Activated CD8-positive, alpha-beta memory T cell treated with anti-CD3 and anti-CD28 coated beads for 1 hour (primary cell): Measurements from ENCODE around the gene APBB3.

ENCODE experiments used
- DNase-seq, 2 donors: peaks; one replicate each; pipeline ENCODE4 v3.0.0-alpha.2; 2020; ENCODE audit warnings: low read depth in 1 of 2; ENCODE audit errors: extremely low read depth in 1 of 2

APBB3 gene

DNA sequence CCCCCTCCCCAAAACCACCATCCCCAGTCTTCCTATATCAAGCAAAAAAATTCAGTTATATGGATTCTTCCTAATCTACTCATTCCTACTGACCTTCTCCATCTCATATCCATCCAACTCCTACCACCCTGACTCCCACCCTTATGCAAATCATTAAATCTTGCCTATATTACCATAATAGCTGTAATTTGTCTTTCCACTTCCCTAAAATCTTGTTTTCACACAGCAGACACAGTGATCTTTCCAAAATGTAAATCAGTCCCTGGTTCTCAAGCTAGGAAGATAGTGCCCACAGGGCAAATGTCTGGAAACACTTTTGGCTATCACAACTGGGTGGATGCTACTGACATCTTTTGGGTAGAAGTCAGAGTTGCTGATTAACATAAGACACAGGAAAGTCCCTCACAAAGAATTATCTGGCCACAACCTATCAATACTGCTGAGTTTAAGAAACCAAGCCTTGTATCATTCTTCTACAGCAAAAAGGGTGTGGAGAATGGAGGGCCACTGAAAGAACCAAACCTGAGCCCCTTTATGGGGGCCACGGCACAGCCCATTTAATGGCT lies 8.6 kb downstream of the APBB3 start:
- no peak for DNase-seq

DNA sequence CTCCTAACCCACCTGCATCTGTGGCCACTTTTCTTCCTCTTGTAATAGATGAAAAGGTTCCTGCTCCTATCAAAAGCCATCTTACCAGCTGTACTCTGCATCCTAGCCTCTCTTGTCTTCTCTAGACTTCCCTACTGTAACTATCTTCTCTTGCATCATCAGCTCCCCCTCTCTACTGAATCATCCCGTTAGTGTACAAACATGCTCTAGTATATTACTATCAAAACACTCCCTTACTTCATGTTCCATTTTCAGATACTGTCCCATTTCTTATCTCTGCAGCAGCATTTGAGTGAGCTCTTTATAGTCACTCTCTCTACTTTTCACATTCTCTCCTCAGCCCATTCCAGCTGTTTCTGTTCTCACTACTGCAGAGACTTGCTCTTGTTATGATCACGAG lies 9.9 kb downstream of the APBB3 start:
- no peak for DNase-seq

DNA sequence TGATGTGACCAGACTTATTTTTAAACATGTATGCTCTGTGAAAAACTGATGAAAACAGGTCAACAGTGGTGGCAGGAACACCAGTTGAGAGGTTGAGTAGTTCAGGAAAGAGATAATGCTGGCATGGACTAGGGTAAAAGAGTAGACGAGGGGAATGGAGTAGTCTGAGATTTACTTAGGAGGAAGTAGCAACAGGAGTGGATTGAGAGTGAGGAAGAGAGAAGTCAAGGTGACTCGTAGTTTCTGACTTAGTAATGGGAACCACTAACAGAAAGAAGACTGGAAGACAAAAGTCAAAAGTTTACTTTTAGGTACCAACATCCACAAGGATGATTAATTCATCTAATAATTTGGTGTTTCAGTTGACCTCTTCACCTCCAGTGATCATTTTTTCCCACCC lies 10.7 kb downstream of the APBB3 start:
- DNase-seq: no peak

DNA sequence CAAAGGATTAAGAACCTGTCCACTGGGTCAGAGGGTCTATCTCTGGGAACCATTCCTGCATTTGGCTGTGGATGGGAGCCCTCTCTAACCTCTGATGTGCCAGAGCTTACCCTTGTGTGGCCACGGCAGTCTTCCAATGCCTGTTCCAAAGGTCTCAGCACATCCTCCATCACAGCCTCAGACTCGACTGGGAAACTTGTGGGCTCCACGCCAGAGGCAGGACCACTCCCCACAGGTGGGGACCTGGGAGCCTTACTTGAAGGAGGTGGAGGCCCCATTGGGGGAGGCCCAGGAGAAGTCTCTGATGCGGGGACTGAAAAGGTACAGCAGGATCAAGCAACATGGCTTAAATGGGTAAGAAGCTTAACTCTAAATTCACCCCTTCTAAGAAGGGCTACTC lies 12.5 kb downstream of the APBB3 start:
- DNase-seq: no peak

DNA sequence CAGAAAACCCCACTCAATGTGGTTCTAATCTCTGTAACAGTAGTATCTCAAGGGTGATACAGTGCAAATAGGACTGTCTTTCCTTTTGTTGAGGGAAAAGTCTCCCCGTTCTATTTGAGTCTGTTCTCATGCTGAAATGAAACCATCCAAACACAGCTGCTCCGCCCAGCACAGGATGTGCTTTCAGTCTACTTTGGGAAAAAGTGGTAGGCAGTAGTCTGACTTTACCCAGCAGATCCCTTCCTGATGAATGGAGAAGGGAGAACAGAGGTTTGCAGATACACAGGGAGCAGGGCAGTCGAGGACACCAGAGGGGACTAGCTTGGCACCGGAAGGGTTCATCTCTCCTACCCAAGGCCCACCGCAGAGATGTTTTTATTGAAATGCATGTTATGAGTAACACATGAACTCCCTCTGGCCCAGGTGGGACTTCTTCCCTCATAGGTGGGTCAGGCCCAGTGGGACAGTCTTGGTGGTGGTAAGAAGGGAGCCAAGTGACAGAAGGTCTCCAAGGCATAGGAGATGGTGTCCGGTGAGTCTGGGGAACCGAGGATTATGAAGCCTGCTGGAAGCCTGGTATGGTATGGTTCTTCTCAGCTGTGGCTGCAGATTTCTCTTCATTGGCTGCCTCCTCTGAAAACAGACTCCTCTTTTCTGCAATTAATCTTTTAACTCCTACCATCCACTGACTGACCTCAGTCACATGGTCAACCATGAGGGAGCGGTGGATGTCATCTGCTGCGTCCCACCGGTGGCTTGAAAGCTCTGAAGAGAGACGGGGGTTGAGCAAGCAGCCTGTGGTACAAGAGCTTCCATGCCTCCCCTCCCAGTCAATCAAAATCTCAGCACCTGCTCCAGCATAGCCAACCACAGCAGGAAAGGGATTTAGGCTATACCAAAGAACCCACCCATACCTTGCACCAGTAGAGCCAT lies 14.0 kb downstream of the APBB3 start:
- DNase-seq: no peak

DNA sequence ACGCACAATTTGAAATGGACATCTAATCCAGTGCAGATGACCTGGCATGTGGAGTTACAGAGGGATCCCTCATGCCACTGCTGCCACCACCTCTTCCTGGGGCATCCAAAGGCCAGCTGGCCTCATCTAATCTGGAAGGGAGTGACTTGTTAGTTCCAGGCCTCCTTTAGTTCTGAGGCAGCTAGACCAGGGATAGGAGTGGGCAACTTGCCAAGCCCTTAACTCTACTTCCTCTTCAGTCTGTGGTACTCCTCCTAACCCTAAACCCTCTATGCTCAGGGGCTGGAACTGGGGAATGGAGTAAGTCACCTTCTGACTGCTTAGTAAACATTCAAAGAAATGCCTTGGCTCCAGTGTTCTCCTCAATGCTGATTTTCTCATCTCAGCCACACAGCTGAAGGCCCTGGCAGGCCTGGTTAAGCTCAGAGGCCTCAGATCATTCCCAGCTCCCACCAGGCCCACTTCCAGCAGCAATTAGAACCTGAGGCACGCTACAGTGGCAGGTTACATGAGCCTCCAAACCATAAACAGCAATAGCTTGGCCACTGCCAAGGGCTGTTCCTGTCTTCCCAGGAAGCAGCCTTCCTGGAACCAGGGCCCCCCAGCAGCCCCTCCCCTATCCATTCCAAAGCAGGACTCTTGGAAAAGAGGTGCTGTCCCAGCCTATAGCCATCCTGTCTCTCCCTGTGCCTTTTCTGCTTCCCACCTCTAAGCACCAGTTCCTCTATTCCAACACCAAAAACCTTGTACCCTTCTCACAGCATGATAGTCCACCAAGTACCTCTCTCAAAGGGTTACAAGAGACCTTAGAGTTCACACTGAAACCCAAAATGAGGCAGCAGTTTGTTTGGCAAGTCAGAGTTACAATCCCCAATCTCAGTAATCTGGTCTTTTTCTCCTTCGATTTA lies 14.9 kb downstream of the APBB3 start:
- no peak for DNase-seq

DNA sequence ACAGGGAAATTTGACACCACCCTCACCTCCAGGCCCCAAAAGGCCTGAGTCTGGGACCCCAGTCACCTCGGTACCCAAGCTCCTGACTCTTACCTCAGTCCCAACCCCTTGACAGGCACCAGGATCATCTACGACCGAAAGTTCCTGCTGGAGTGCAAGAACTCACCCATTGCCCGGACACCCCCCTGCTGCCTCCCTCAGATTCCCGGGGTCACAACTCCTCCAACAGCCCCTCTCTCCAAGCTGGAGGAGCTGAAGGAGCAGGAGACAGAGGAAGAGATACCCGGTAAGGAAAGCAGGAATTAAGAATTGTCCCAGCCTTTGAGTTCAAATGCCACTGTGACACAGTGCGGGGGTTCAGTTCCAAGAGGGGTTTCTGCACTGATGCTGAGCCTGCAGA lies 15.6 kb downstream of the APBB3 start:
- DNase-seq: no peak

DNA sequence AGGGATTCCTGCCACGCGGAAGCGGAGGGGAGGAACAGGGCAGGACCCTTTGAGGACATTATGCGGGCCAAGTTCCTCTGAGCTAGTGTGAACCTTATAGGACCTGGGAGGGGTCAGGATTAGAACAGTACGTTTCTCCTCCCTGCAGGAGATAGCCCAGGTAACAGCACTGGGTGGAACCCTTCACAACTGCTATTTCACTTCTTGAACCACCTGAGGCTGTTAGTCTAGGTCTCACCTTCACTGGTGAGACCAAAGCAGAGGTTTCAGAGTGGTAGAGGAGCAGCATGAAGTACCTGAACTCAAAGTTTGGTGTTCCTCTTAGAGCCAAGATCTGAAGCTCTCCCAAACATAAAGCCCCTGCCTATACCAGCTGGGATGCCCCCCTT lies 16.1 kb downstream of the APBB3 start:
- DNase-seq: no peak

DNA sequence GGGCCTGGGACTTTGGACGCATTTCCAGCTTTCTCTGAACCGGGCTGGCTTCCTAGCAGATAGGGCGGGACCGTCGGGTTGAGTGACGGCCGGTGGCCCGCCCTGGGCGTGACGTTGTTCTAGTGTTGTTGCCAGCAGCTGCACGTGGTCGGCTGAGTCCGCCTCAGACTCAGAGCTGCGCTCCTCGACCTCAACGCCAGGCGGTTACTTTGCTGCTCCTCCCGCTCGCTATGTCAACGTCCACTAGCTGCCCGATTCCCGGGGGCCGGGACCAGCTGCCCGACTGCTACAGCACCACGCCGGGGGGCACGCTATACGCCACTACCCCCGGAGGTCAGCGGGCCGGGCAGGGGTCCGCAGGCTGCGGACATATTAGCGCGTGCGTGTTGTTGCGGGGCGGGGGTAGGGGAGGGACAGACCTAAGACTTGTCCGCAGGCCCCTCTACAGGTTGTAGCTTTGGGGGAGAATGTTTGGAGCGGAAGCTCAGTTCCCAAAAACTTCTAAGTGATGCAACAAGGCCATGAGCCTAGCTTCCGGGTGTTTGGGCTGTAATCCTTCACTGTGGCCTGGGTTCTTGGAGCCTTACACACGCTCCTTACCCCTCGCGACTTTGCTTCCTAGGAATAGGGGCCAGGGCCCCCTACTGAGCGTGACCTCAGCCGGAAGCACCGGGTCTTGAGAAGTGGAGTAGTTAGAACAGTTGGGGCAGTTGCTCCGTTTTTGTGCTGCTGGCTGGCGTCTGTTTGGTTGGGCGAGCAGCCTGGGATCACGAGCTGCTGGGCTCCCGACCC lies 16.7 kb downstream of the APBB3 start, which contains the start of gene EIF4EBP3:
Gene EIF4EBP3, plus strand, starts transcription at position 155 of the 792 bp plus-strand sequence. Its CDS starts 76 bp downstream, at position 231.
- DNase-seq: peak; percentile 61 to 77

DNA sequence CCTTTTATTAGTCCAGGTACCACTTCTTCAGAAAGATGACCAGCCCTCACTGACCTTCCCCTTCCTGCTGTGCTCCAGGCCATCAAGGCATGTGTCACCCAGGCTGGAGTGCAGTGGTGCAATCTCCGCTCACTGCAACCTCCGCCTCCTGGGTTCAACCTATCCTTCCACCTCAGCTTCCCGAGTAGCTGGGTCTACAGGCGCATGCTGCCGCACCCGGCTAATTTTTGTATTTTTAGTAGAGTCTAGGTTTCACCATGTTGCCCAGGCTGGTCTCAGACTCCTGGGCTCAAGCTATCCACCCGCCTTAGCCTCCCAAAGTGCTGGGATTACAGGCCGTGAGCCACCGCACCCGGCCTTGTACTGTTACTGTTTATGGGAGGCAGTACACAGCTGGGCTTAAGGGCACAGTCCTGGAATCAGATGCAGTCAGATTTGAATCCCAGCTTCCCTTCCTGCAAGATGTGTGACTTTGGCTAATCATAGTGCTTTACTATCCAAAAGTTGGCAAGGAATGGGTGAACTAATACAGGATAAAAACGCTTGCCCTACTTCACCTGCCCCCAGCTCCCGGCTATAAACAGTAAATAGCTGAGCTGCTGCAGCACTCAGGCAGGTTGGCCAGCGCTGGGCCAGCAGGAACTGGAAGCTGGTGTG lies 17.4 kb downstream of the APBB3 start:
- no peak for DNase-seq

DNA sequence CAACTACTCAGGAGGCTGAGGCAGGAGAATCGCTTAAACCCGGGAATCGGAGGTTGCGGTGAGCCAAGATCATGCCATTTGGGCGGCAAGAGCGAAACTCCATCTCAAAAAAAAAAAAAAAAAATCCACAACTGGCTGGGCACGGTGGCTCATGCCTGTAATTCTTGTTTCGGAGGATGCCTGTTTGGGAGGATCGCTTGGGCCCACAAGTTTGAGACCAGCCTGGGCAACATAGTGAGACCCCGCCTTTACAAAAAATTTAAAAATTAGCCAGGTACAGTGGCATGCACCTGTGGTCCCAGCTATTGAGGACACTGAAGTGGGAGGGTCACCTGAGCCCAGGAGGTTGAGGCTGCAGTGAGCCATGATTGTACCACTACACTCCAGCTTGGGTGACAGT lies 18.8 kb downstream of the APBB3 start:
- no peak for DNase-seq

DNA sequence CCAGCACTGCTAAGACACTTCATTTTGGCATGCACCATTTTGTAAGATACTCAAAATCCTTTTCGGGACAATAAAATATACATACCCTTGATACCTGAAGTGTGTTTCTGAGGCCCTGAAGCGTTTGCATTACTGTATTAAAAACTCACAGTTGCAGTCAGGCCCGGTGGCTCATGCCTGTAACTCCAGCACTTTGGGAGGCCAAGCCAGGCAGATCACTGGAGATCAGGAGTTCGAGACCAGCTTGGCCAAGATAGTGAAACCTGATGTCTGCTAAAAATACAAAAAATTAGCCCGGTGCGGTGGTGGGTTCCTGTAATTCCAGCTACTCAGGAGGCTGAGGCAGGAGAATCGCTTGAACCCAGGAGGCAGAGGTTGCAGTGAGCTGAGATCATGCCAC lies 19.4 kb downstream of the APBB3 start:
- DNase-seq: no peak

DNA sequence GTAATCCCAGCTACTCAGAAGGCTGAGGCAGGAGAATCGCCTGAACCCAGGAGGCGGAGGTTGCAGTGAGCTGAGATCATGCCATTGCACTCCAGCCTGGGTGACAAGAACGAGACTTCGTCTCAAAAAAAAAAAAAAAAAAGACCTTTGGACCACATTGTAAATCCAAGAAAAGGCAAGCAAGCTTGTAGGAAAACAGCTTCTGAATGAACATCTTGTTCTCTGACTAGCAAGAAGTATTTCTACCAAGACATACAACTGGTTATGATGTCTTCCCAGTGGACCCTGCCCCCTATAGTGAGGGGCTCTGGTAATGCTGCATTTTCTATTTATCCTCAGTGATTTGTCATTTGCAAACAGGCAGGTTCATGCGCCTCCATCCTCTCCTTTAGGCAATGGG lies 21.4 kb downstream of the APBB3 start:
- DNase-seq: no peak

DNA sequence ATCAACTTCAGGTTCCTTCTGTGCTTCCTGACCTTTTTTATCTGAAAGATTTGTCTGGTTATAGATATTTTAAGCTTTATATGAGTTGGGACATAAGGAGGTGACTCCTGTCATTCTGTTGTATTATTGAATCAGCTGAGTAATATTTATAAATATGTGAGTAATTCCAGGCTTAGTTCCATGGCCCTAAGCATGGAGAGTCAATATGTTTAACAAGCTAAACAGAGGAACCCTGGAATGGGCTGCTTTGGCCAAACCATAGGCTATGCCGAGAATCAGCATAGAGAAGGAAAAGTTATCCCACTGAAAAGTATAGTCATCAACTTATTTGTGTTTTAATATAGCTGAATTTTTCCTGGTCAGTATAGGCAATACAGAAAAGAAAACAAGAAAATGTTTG lies 24.2 kb downstream of the APBB3 start:
- no peak for DNase-seq

DNA sequence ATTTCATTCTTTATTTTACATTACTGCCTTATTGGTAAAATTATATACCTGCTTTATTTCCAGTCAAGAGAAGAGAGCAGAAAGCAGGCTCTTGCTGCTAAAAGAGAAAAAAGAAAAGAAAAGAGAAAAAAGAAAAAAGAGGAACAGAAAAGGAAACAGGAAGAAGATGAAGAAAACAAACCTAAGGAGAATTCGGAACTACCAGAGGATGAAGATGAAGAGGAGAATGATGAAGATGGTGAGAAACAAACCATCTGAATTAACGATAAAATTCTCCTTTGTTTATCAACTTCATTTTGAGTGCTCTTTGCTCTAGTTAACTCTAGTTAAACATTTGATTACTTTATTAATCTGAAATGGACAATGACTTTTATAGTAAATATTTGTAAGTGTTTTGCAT lies 40.4 kb downstream of the APBB3 start:
- no peak for DNase-seq

DNA sequence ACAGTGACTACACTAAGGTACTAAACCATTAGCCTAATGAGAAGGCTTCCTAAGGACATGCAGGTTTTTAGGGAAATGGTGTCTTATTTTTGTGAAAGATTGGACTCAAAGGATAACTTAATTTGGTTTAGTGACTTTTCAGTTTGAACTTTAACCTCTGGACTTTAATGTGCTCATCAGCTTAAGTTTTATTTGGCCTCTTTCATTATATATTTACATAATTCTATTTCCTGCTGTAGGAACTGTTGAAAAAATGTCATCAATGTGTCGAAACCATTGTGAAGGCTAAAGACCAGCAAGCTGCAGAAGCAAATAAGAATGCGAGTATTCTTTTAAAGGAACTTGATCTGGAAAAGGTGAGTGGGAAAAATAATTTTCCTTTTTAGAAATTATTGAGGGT lies 51.3 kb downstream of the APBB3 start:
- no peak for DNase-seq

DNA sequence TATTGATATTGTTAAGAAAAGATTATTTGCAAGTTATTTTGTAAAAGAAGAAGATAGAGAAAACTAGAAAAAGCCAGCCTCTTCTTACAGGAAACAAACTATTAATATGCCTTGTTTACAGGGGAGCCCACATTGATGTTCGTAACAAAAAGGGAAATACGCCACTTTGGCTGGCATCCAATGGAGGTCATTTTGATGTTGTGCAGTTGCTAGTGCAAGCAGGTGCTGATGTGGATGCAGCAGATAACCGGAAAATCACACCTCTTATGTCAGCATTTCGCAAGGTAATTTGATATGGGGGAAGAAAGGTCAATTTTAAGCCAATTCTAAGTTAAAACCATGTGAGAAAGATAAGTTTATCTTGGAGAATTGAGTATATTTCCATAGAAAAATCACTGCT lies 54.5 kb downstream of the APBB3 start:
- DNase-seq: no peak
